Sigmoid colon (tissue), 7 donors: Measurements from ENCODE around the gene ENO2. TPM values are rescaled to one million over a fixed set of nuclear protein-coding genes. Genes with fewer than 3 reads are reported as not detected.

Source experiments
- DNase-seq: peaks from one replicate; pipeline ENCODE4 v3.0.0-alpha.2; 2019
- H3K27ac ChIP-seq, 4 donors: fragments of 200-600 bp; sonication (generic); one replicate each; pipeline ENCODE4 v1.5.1; 2016 to 2019; ENCODE audit warnings: mild to moderate bottlenecking in 1 of 4
- H3K27me3 ChIP-seq, 3 donors: fragments of 200-600 bp; sonication (generic); one replicate each; pipeline ENCODE4 v1.5.1; 2019; ENCODE audit warnings: mild to moderate bottlenecking in 1 of 3
- H3K36me3 ChIP-seq, 4 donors: fragments of 200-600 bp; sonication (generic); one replicate each; pipeline ENCODE4 v1.5.1; 2016 to 2019
- H3K4me1 ChIP-seq, 4 donors: fragments of 200-600 bp; sonication (generic); one replicate each; pipeline ENCODE4 v1.5.1; 2017 to 2019
- H3K4me3 ChIP-seq, 4 donors: fragments of 200-600 bp; sonication (generic); one replicate each; pipeline ENCODE4 v1.5.1; 2017 to 2019; ENCODE audit warnings: mild to moderate bottlenecking in 2 of 4, moderate library complexity in 1 of 4
- H3K9me3 ChIP-seq, 4 donors: fragments of 200-600 bp in 3 of 4; sonication (generic) in 3 of 4; one replicate each; pipeline versions ENCODE4 v1.5.1 to v1.6.1; 2013 to 2019
- CTCF ChIP-seq, 4 experiments: fragments of 450-650 bp in 3 of 4; fragments of 200-600 bp in 1 of 4; IDR thresholded peaks; one replicate each; pipeline ENCODE4 v1.5.1; 2016 to 2019; ENCODE audit warnings: antibody characterized with exemption in 4 of 4, mild to moderate bottlenecking in 3 of 4, moderate library complexity in 2 of 4
- EP300 ChIP-seq, 4 donors: sonication (generic); formaldehyde crosslinking; IDR thresholded peaks; one replicate each; pipeline ENCODE4 v1.6.1; 2017; ENCODE audit warnings: antibody characterized with exemption in 4 of 4
- POLR2A ChIP-seq, 2 donors: fragments of 450-650 bp; IDR thresholded peaks; one replicate each; pipeline ENCODE4 v1.6.1; 2016; ENCODE audit warnings: antibody characterized with exemption in 2 of 2, mild to moderate bottlenecking in 2 of 2, moderate library complexity in 2 of 2
- POLR2AphosphoS5 ChIP-seq, 4 donors: sonication (generic); formaldehyde crosslinking; IDR thresholded peaks; one replicate each; pipeline ENCODE4 v1.6.1; 2017; ENCODE audit warnings: antibody characterized with exemption in 4 of 4
- WGBS, 2 donors: extraction: QIAGEN DNeasy Blood & Tissue Kit; methylation state at CpG; one replicate each; pipeline ENCODE4 v1.1.7; 2013; 5-methylcytosine and 5-hydroxymethylcytosine counted together
- intact Hi-C: fragments of 100-400 bp; cut with DNase I; formaldehyde crosslinking; loops from one replicate; pipeline ENCODE4 v1.15.1; 2023
- polyA plus RNA-seq, 3 donors: library from polyadenylated mRNA; stranded (reverse); fragments of 200-250 nt; gene quantifications; one replicate each; pipeline ENCODE4 v1.2.3, GENCODE V29; 2013
- total RNA-seq, 4 donors: library from RNA; depleted of rRNA; stranded (reverse); fragments of >200 nt; gene quantifications; one replicate each; pipeline ENCODE4 v1.1.0, GENCODE V29; 2016
- donor health status: healthy with polysubstance abuse.
- donor health status: Bipolar disorder and iron deficiency.
- donor health status: healthy.

The ENO2 gene
- total and polyA plus RNA-seq, 7 donors = 1.8 to 37.5 (median 26.3) TPM

GRCh38 chr12:6965026-6965661, 50.8 kb downstream of the ENO2 start:
- Histone ChIP-seq H3K4me1 (peaks cover 0 to 57% (median 46%) of the 10 kb centered on the region in 4 donors), H3K4me3 (no peak overlapping the region)
- DNase-seq = peak; percentile 96

GRCh38 chr12:6965714-6966113, 51.3 kb downstream of the ENO2 start:
- WGBS, 2 donors = 36 to 71% methylated on average over 4 of the region's 4 CpGs
- H3K27me3 ChIP-seq = no peaks in the 10 kb centered on the region
- H3K4me3 ChIP-seq = no peak overlapping the region
- TF ChIP-seq CTCF (IDR thresholded peaks at IDR 0.05) (no peak), POLR2A (IDR thresholded peaks at IDR 0.05) (no peak), EP300 (IDR thresholded peaks at IDR 0.05) (no peak), POLR2AphosphoS5 (IDR thresholded peaks at IDR 0.05) (no peak)
- H3K36me3 ChIP-seq = peaks cover 32 to 40% (median 35%) of the 10 kb centered on the region in 4 donors
- peaks cover 0 to 53% (median 43%) of the 10 kb centered on the region in 4 donors for H3K4me1 ChIP-seq
- H3K27ac ChIP-seq = peak overlapping the region; percentile 81 to 86 (median 82)
- H3K9me3 ChIP-seq = no peaks in the 10 kb centered on the region
- DNase-seq = no peak
- intact Hi-C loops = loop anchor here (1.0 to 2.0 kb wide), 3 partner anchors 21 to 97 kb away; partner anchors contain the start of gene C12orf57

More at GRCh38 chr12:6965026-6965661, 50.8 kb downstream of the ENO2 start:
- peak overlapping the region; percentile 81 to 86 (median 82) for H3K27ac ChIP-seq
- H3K9me3 ChIP-seq = no peaks in the 10 kb centered on the region
- WGBS, 2 donors = 6 to 18% methylated on average over 12 of the region's 12 CpGs
- peaks cover 32 to 40% (median 35%) of the 10 kb centered on the region in 4 donors for H3K36me3 ChIP-seq
- TF ChIP-seq POLR2AphosphoS5 (IDR thresholded peaks at IDR 0.05) = peak in 3 of 4 donors; percentile 39 to 55 (median 45)
- peak; percentile 81 to 97 (median 88) for TF ChIP-seq CTCF (IDR thresholded peaks at IDR 0.05)
- TF ChIP-seq EP300 (IDR thresholded peaks at IDR 0.05) = no peak
- H3K27me3 ChIP-seq = no peaks in the 10 kb centered on the region
- intact Hi-C loops = loop anchor here (1.0 to 2.0 kb wide), 3 partner anchors 21 to 96 kb away; partner anchors contain the start of gene C12orf57

GRCh38 chr12:6966351-6966750, 52.0 kb downstream of the ENO2 start:
- no peak for DNase-seq
- no peak overlapping the region for H3K27ac ChIP-seq
- H3K4me1 ChIP-seq = peaks cover 0 to 49% (median 40%) of the 10 kb centered on the region in 4 donors
- H3K36me3 ChIP-seq = peaks cover 32 to 40% (median 35%) of the 10 kb centered on the region in 4 donors
- 46 to 73% methylated on average over 7 of the region's 7 CpGs for WGBS, 2 donors
- H3K4me3 ChIP-seq = no peak overlapping the region
- TF ChIP-seq POLR2A (IDR thresholded peaks at IDR 0.05) (no peak), POLR2AphosphoS5 (IDR thresholded peaks at IDR 0.05) (no peak), EP300 (IDR thresholded peaks at IDR 0.05) (no peak), CTCF (IDR thresholded peaks at IDR 0.05) (no peak)
- intact Hi-C loops = no loop called here
- no peaks in the 10 kb centered on the region for H3K9me3 ChIP-seq
- H3K27me3 ChIP-seq = no peaks in the 10 kb centered on the region

- no peak overlapping the region for H3K4me3 ChIP-seq
- peaks cover 0 to 42% (median 34%) of the 10 kb centered on the region in 4 donors for H3K4me1 ChIP-seq
- H3K9me3 ChIP-seq = no peaks in the 10 kb centered on the region
- H3K36me3 ChIP-seq = peaks cover 32 to 40% (median 35%) of the 10 kb centered on the region in 4 donors
- no peak overlapping the region for H3K27ac ChIP-seq
- DNase-seq = no peak
- no peaks in the 10 kb centered on the region for H3K27me3 ChIP-seq
- 54 to 82% methylated on average over 10 of the region's 10 CpGs for WGBS, 2 donors
- intact Hi-C loops = no loop called here
- TF ChIP-seq POLR2A (IDR thresholded peaks at IDR 0.05) (no peak), CTCF (IDR thresholded peaks at IDR 0.05) (no peak), POLR2AphosphoS5 (IDR thresholded peaks at IDR 0.05) (no peak)
Observed at GRCh38 chr12:6967651-6968100, 53.3 kb downstream of the ENO2 start.
